NB4 (cell line): ENCODE measurements around the gene RGS7BP.
"Not testable (repeated sequence)": the region's sequence is repeated elsewhere in the genome, so short reads cannot be mapped to it uniquely, and the experiment has no call there.

Source experiments
- DNase-seq: peaks from one replicate; pipeline ENCODE4 v3.0.0; 2010; ENCODE audit warnings: low read depth
- H3K4me3 ChIP-seq: one replicate; pipeline ENCODE4 v1.5.1; 2011; ENCODE audit warnings: mild to moderate bottlenecking, low read depth, low read length, moderate library complexity
- MYC ChIP-seq: IDR thresholded peaks from 2 replicates; pipeline ENCODE4 v1.6.1; 2011; ENCODE audit warnings: low read depth, low read length
- POLR2A ChIP-seq: IDR thresholded peaks from 2 replicates; pipeline ENCODE4 v1.6.1; 2011; ENCODE audit warnings: mild to moderate bottlenecking; ENCODE audit not compliant: insufficient read length; ENCODE audit errors: extremely low read depth
- TF ChIP-seq, protein P1 (sequence below): IDR thresholded peaks from one replicate; pipeline ENCODE4 v1.5.1; 2012; ENCODE audit warnings: low read depth, low read length
- TF ChIP-seq, protein P2 (sequence below): IDR thresholded peaks from 2 replicates; pipeline ENCODE4 v1.6.1; 2011; ENCODE audit warnings: low read depth, low read length

Gene RGS7BP

DNA sequence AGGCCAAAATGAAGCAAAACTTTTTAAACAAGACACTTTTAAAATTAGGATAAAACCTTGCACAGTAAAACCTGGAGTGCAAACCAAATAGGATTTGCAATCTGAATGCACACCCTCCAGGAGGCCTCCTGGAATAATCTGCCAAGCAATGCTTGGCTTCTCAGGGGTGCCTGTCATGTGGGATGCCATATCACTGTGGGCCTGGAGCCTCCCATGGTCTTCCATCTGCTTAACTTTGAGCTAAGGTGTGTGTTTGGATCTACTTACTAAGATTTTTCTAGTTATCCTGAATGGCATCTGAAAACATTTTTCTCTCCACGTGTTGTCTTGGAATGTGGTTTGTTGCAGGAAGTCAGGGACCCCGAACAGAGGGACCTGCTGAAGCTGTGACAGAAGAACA lies 52.1 kb downstream of the RGS7BP start:
- no peak for DNase-seq
- TF ChIP-seq MYC (no peak), POLR2A (no peak)
- TF ChIP-seq, protein P1, sequence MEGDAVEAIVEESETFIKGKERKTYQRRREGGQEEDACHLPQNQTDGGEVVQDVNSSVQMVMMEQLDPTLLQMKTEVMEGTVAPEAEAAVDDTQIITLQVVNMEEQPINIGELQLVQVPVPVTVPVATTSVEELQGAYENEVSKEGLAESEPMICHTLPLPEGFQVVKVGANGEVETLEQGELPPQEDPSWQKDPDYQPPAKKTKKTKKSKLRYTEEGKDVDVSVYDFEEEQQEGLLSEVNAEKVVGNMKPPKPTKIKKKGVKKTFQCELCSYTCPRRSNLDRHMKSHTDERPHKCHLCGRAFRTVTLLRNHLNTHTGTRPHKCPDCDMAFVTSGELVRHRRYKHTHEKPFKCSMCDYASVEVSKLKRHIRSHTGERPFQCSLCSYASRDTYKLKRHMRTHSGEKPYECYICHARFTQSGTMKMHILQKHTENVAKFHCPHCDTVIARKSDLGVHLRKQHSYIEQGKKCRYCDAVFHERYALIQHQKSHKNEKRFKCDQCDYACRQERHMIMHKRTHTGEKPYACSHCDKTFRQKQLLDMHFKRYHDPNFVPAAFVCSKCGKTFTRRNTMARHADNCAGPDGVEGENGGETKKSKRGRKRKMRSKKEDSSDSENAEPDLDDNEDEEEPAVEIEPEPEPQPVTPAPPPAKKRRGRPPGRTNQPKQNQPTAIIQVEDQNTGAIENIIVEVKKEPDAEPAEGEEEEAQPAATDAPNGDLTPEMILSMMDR, result no peak
- TF ChIP-seq, protein P2, sequence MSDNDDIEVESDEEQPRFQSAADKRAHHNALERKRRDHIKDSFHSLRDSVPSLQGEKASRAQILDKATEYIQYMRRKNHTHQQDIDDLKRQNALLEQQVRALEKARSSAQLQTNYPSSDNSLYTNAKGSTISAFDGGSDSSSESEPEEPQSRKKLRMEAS, result no peak
- no peak overlapping the region for H3K4me3 ChIP-seq

- not testable (repeated sequence) for DNase-seq, H3K4me3 ChIP-seq
Measured at GRCh38 chr5:64558641-64559040, 52.8 kb downstream of the RGS7BP start.

DNA sequence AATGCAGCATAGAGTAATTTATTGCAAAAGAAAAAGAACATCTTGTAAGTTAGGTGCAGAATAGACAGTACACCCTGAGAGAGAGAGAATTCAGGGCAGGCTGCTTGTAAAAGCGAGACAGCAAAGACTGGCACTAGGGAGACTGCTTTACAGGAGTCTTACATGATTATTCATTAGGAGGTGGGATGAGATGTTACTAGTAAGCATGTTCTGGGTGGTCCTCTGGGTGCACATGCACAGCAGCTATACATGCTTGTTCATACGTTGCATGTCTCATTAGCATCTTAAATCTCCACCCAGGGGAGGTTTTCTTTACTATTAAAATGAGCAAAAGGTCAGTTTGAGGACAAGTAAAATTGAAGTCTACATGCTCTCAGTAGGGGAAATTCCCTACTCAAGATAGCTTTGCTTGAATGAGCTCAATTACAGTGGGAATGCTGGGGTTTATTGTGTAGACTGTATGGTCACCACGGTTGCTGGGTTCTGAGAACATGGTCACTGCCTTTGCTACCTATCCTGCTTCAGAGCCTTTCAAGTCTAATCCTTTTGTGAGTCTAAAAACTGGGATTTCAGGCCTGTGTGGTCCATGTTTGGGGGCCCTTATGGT lies 60.6 kb downstream of the RGS7BP start:
- no peak for DNase-seq
- TF ChIP-seq, protein P1, result no peak
- TF ChIP-seq POLR2A, result no peak
- no peak for TF ChIP-seq MYC
- TF ChIP-seq, protein P2, result no peak
- H3K4me3 ChIP-seq, result no peak overlapping the region

DNA sequence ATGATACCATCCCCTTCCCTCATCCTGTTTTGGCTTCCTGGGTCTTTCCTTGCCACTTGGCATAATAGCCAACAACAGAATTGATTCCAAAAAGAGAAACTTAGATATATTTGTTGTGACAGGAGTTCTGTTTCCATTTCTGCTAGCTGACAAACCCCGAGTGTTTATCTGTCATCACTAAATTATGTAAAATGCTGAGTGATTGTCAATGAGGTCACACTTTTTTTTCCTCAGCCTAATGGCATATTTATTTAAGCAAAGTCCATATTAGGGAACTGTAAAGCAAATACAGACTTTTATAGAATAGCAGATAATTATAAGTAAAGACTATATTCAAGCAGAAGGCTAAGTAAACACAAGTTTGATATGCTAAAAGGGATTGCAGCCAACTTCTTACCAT lies 64.0 kb downstream of the RGS7BP start:
- TF ChIP-seq POLR2A (no peak), MYC (no peak)
- TF ChIP-seq, protein P1, result no peak
- TF ChIP-seq, protein P2, result no peak
- no peak for DNase-seq
- no peak overlapping the region for H3K4me3 ChIP-seq

- no peak overlapping the region for H3K4me3 ChIP-seq
- no peak for DNase-seq
- TF ChIP-seq, protein P2, result no peak
- TF ChIP-seq, protein P1, result no peak
- no peak for TF ChIP-seq POLR2A
Measured at GRCh38 chr5:64570395-64570996, 64.7 kb downstream of the RGS7BP start.

DNA sequence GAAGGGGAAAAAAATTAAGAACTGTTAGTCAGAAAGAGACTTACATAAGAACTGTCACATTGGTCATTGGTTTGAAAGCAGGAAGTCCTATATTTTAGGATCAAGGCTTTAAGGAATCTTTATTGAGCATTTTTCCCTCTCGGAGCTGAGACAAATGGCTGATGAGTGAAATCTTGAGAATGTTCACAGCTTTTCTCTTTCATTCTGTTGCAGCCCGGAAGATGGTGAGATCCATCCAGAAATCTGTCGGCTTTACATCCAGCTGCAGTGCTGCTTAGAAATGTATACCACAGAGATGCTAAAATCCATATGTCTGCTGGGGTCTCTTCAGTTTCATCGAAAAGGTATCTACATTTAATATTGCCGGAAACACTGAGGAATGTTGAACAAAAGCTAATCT lies 69.7 kb downstream of the RGS7BP start:
- TF ChIP-seq, protein P2, result no peak
- TF ChIP-seq, protein P1, result no peak
- TF ChIP-seq MYC (no peak), POLR2A (no peak)
- DNase-seq, result no peak
- no peak overlapping the region for H3K4me3 ChIP-seq
